ENCODE results near the gene OSM.

- TF ChIP-seq EZH2 (IDR thresholded peaks at IDR 0.05; ENCODE audit: insufficient read depth, poor library complexity, severe bottlenecking) (no peak), EZH2phosphoT487 (IDR thresholded peaks at IDR 0.05; ENCODE audit: insufficient read depth, low read depth) (no peak)
These were observed 16.5 kb downstream of the OSM start for GRCh38 chr22:30250039-30250565.
